Keratinocyte (primary cell): ENCODE data around the gene NFASC. TPM values are rescaled to one million over a fixed set of nuclear protein-coding genes. Genes with fewer than 3 reads are reported as not detected.

Experiments
- DNase-seq: peaks from one replicate; pipeline ENCODE4 v3.0.0-alpha.2; 2011; ENCODE audit warnings: low read depth, missing footprints, low spot score
- FAIRE-seq: peaks from 2 replicates; lab custom pipeline; 2011; peaks lifted over from hg19 to GRCh38; lab: Jason Lieb, UNC
- H2AFZ ChIP-seq: 2 replicates; pipeline ENCODE4 v1.6.0; 2012; ENCODE audit warnings: low read length, control low read depth, inconsistent platforms; ENCODE audit not compliant: control insufficient read depth
- H3K27ac ChIP-seq: 2 replicates; pipeline ENCODE4 v1.5.1; 2011; ENCODE audit warnings: low read length; ENCODE audit not compliant: control insufficient read depth, insufficient read depth
- H3K27me3 ChIP-seq: 3 replicates; pipeline ENCODE4 v1.6.0; 2011; ENCODE audit warnings: low read length; ENCODE audit not compliant: control insufficient read depth, insufficient read depth; ENCODE audit errors: extremely low read depth
- H3K36me3 ChIP-seq, 2 experiments: 2 replicates in 1 of 2; 3 replicates in 1 of 2; pipeline ENCODE4 v1.5.1; 2011; ENCODE audit warnings: low read length in 2 of 2, mild to moderate bottlenecking in 1 of 2; ENCODE audit not compliant: control insufficient read depth in 2 of 2, insufficient read depth in 2 of 2; ENCODE audit errors: extremely low read depth in 1 of 2
- H3K4me1 ChIP-seq: 3 replicates; pipeline ENCODE4 v1.5.1; 2011; ENCODE audit warnings: low read length; ENCODE audit not compliant: control insufficient read depth, insufficient read depth; ENCODE audit errors: extremely low read depth
- H3K4me2 ChIP-seq: 3 replicates; pipeline ENCODE4 v1.6.0; 2011; ENCODE audit warnings: low read depth, low read length; ENCODE audit not compliant: control insufficient read depth, insufficient read depth; ENCODE audit errors: extremely low read depth
- H3K4me3 ChIP-seq, 3 experiments: fragments of 200-600 bp in 1 of 3; sonication (generic) in 1 of 3; 2 replicates in 2 of 3; 3 replicates in 1 of 3; pipeline ENCODE4 v1.5.1; 2011 to 2016; ENCODE audit warnings: low read length in 3 of 3, mild to moderate bottlenecking in 3 of 3, control low read depth in 2 of 3, inconsistent platforms in 1 of 3, low read depth in 1 of 3, mixed read lengths in 1 of 3, mixed run types in 1 of 3, moderate library complexity in 1 of 3; ENCODE audit not compliant: control insufficient read depth in 2 of 3, insufficient read depth in 2 of 3; ENCODE audit errors: extremely low read depth in 1 of 3
- H3K79me2 ChIP-seq: 2 replicates; pipeline ENCODE4 v1.6.0; 2012; ENCODE audit warnings: low read length; ENCODE audit not compliant: control insufficient read depth, insufficient read depth
- H3K9ac ChIP-seq: 3 replicates; pipeline ENCODE4 v1.6.0; 2011; ENCODE audit warnings: low read length; ENCODE audit not compliant: control insufficient read depth, insufficient read depth; ENCODE audit errors: extremely low read depth
- H3K9me1 ChIP-seq: 3 replicates; pipeline ENCODE4 v1.6.0; 2011; ENCODE audit warnings: low read length; ENCODE audit not compliant: control insufficient read depth, insufficient read depth; ENCODE audit errors: extremely low read depth
- H3K9me3 ChIP-seq: 2 replicates; pipeline ENCODE4 v1.5.1; 2012; ENCODE audit warnings: low read depth, low read length; ENCODE audit not compliant: control insufficient read depth
- H4K20me1 ChIP-seq: 3 replicates; pipeline ENCODE4 v1.6.0; 2011; ENCODE audit warnings: low read length; ENCODE audit not compliant: control insufficient read depth, insufficient read depth; ENCODE audit errors: extremely low read depth
- EZH2 ChIP-seq: IDR thresholded peaks from one replicate; pipeline ENCODE4 v1.6.1; 2012; ENCODE audit warnings: inconsistent platforms, mild to moderate bottlenecking, low read length, moderate library complexity
- dilution Hi-C: fragments of 300-500 bp; cut with MboI; formaldehyde crosslinking; loops from one replicate; pipeline ENCODE4 v1.7.0; 2020; ENCODE audit warnings: low sequenced_read_pairs; ENCODE audit not compliant: extremely low pct_ligation_motif_present
- polyA plus RNA-seq, 5 experiments: library from polyadenylated mRNA; depleted of rRNA in 3 of 5; stranded (reverse) in 3 of 5; stranded (forward) in 1 of 5; unstranded in 1 of 5; fragments of >200 nt; gene quantifications; 1 replicate in 1 of 5; 2 replicates in 3 of 5; 3 replicates in 1 of 5; pipeline versions ENCODE4 v1.2.1 to v1.2.3, GENCODE V29; 2011 to 2012; ENCODE audit warnings: missing spikeins in 2 of 5, low read depth in 1 of 5, low replicate concordance in 1 of 5
- TF ChIP-seq, protein P1 (sequence below), 3 experiments: IDR thresholded peaks in 1 of 3; conservative IDR thresholded peaks in 1 of 3; optimal IDR thresholded peaks in 1 of 3; 2 replicates in 2 of 3; 3 replicates in 1 of 3; pipeline versions ENCODE3 to v1.5.1; 2011; ENCODE audit warnings: low read length in 3 of 3, mild to moderate bottlenecking in 3 of 3, moderate library complexity in 2 of 3, control low read depth in 1 of 3, inconsistent platforms in 1 of 3; ENCODE audit not compliant: insufficient read depth in 2 of 3; ENCODE audit errors: extremely low read depth in 1 of 3

The NFASC gene
- polyA plus RNA-seq, 1 donor (not counting 4 experiments of a cell fraction or from before 2014, with no cell fraction given) = 4.3 TPM

DNA sequence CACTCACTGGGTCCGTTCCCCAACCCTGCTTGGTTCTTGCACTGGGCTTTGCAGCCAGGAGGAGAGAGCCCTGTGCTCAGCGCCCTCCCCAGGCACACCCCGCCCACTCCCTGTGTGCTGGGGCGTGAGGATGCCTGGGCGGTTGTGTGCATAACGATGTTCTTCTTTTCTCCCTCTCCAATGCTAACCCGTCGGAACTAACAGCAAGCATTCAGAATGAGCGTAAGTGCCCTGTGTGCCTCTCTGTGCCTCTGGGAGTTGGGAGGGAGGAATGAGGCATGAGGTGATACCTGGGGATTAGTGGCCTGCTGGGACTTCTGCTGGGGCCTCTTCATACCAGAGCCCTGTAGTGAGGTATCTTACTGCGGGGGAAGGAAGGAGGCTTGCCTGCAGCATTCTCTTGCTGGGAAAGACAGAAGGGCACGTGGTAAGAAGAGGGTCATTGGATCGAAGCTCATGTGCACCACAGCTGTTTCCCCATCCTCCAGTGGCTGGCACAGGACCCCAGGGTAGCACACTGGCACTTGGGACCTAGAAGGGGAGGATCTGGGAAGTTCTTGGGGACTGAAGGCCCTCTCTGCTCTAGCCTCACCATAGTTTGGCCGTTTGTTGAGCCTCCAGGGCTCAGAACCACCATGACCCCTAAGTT is 79.8 kb downstream of the NFASC start:
- Histone ChIP-seq H3K4me3 (no peak overlapping the region), H3K36me3 (no peaks in the 10 kb centered on the region), H3K9me3 (no peaks in the 10 kb centered on the region), H3K27ac (no peak overlapping the region), H3K27me3 (peaks cover 4% of the 10 kb centered on the region), H3K9ac (no peak overlapping the region), H3K9me1 (no peaks in the 10 kb centered on the region), H3K79me2 (no peaks in the 10 kb centered on the region), H2AFZ (no peak overlapping the region), H4K20me1 (no peaks in the 10 kb centered on the region), H3K4me2 (no peak overlapping the region), H3K4me1 (no peaks in the 10 kb centered on the region)
- no peak for DNase-seq
- no peak for FAIRE-seq
- dilution Hi-C loops = loop anchor here (25.0 kb wide), 1 partner anchor 138 kb away; no protein-coding TSS in a partner anchor
- TF ChIP-seq, protein P1, sequence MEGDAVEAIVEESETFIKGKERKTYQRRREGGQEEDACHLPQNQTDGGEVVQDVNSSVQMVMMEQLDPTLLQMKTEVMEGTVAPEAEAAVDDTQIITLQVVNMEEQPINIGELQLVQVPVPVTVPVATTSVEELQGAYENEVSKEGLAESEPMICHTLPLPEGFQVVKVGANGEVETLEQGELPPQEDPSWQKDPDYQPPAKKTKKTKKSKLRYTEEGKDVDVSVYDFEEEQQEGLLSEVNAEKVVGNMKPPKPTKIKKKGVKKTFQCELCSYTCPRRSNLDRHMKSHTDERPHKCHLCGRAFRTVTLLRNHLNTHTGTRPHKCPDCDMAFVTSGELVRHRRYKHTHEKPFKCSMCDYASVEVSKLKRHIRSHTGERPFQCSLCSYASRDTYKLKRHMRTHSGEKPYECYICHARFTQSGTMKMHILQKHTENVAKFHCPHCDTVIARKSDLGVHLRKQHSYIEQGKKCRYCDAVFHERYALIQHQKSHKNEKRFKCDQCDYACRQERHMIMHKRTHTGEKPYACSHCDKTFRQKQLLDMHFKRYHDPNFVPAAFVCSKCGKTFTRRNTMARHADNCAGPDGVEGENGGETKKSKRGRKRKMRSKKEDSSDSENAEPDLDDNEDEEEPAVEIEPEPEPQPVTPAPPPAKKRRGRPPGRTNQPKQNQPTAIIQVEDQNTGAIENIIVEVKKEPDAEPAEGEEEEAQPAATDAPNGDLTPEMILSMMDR (optimal IDR thresholded peaks at IDR 0.05 in 1 of 3, IDR thresholded peaks at IDR 0.05 in 1 of 3, conservative IDR thresholded peaks at IDR 0.05 in 1 of 3; ENCODE audit: extremely low read depth in 1 of 3, insufficient read depth in 2 of 3, low read length in 3 of 3) = no peak
- TF ChIP-seq EZH2 = no peak

DNA sequence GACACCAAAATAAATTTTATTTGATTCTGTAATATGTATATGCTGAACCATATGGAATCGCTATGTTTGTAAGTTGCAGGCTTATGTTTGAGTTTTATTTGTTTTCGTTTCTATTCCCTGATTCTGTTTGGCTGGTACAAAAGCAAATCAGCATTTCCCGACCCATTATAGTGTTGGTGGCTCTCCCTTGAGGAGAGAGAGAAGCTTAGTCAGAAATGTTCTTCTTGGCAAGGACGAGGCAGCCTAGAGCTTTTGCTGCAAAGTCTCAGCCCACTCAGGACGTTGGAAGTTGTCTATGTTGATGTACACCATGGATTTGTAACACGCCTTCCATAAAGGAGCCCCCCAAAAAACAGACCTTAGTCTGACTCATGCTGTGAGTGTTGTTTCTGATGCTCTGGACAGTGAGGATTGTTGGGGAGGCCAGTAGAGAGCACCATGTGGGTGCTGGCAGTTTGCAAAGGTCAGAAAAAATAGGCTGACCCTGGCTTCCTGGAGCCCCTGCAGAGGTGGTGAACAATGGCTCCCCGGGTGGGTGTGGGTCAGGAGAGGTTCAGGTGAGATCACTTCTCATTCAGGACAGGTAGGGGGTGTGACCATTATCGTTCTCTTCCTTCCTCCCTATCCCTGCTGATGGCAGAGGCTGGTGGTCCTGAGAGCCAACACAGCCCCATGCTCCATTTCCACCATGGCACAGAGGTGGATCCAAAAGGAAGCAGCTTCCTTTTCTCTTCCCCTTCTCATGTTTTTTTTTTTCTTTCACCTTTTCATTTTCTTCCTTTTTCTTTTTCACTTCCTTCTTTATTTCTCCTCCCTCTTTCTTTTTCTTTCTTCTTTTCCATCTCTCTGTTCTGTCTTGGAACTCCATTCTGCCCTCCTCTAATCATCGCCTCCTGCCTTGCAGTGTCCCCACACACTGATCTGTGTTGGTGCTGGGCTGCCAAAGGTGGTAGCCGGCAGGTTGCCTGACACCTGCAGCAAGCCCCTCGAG is 88.0 kb downstream of the NFASC start:
- no peak for FAIRE-seq
- Histone ChIP-seq H3K9me3 (no peaks in the 10 kb centered on the region), H3K27ac (no peak overlapping the region), H3K27me3 (no peaks in the 10 kb centered on the region), H3K4me2 (no peak overlapping the region), H3K9me1 (no peaks in the 10 kb centered on the region), H2AFZ (no peak overlapping the region), H4K20me1 (no peaks in the 10 kb centered on the region), H3K4me3 (no peak overlapping the region), H3K36me3 (no peaks in the 10 kb centered on the region), H3K79me2 (no peaks in the 10 kb centered on the region), H3K9ac (no peak overlapping the region), H3K4me1 (no peaks in the 10 kb centered on the region)
- no peak for DNase-seq
- dilution Hi-C loops = loop anchor here (25.0 kb wide), 1 partner anchor 146 kb away; no protein-coding TSS in a partner anchor
- TF ChIP-seq, protein P1 (optimal IDR thresholded peaks at IDR 0.05 in 1 of 3, IDR thresholded peaks at IDR 0.05 in 1 of 3, conservative IDR thresholded peaks at IDR 0.05 in 1 of 3; ENCODE audit: extremely low read depth in 1 of 3, insufficient read depth in 2 of 3, low read length in 3 of 3) = no peak
- TF ChIP-seq EZH2 = no peak
